ENCODE results near the gene CD82.

The CD82 gene

DNA sequence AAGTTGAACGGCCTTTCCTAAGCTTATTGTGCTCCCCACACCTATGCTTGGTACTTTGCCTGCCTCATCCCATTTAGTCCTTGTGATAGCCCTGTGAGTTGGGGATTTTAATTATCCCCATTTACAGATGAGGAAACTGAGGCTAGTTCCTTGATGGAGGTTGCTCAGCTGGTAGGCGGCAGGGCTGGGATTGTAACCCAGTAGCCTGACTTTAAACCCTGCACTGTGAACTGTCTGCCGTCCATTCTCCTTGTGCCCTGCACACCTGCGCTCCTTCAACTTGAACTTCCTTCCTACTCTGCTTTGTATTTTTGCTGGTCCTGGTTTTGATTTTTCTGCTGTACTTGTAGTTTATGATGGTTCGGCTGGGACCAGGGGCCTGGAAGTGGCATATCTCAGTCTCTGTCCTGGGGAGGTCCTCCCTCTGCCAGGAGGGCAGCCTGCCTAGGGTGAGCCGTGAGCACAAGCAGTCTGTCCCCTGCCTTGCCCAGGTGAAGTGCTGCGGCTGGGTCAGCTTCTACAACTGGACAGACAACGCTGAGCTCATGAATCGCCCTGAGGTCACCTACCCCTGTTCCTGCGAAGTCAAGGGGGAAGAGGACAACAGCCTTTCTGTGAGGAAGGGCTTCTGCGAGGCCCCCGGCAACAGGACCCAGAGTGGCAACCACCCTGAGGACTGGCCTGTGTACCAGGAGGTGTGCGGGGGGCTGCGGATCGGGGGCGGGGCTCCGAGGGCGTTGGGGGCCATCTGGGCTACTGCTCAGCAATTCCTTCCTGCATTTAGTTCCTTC, 52.4 kb downstream of the CD82 start:
- no peak for DNase-seq (ENCODE audit: low read depth)
- TF ChIP-seq, protein P1, sequence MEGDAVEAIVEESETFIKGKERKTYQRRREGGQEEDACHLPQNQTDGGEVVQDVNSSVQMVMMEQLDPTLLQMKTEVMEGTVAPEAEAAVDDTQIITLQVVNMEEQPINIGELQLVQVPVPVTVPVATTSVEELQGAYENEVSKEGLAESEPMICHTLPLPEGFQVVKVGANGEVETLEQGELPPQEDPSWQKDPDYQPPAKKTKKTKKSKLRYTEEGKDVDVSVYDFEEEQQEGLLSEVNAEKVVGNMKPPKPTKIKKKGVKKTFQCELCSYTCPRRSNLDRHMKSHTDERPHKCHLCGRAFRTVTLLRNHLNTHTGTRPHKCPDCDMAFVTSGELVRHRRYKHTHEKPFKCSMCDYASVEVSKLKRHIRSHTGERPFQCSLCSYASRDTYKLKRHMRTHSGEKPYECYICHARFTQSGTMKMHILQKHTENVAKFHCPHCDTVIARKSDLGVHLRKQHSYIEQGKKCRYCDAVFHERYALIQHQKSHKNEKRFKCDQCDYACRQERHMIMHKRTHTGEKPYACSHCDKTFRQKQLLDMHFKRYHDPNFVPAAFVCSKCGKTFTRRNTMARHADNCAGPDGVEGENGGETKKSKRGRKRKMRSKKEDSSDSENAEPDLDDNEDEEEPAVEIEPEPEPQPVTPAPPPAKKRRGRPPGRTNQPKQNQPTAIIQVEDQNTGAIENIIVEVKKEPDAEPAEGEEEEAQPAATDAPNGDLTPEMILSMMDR (IDR thresholded peaks at IDR 0.05; ENCODE audit: low read depth, low read length, missing control alignments), result no peak

GRCh38 chr11:44618561-44619425, 53.3 kb downstream of the CD82 start:
- TF ChIP-seq, protein P1 (IDR thresholded peaks at IDR 0.05; ENCODE audit: low read depth, low read length, missing control alignments), result no peak
- H3K4me3 ChIP-seq (ENCODE audit: low read depth, low read length), result no peak overlapping the region
- in situ Hi-C loops (cut with HindIII; ENCODE audit: low sequenced_read_pairs), result no loop called here
- DNase-seq (ENCODE audit: low read depth), result no peak

More for the DNA sequence above, 52.4 kb downstream of the CD82 start:
- in situ Hi-C loops (cut with HindIII; ENCODE audit: low sequenced_read_pairs), result no loop called here
- H3K4me3 ChIP-seq (ENCODE audit: low read depth, low read length), result no peak overlapping the region

DNA sequence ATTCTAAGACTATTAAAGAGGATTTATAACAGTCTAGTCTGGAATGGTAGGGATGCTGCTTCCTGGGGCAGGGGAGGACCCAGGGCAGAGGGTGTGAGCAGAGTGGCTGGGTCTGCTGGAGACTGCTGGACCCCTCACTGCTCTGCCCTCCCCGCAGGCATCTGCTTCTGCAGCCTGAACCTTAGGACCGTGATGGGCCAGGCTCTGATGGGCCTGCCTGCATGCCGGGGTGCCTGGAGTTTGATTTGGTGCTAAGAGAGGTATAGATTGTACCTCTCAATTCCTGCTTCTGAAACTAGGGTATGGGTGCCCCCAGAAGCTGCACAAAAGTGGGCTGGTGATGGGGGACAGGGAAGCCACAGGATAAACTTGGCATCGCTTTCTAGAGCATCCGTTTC, 54.9 kb downstream of the CD82 start:
- no peak overlapping the region for H3K4me3 ChIP-seq (ENCODE audit: low read depth, low read length)
- no peak for DNase-seq (ENCODE audit: low read depth)
- TF ChIP-seq, protein P1 (IDR thresholded peaks at IDR 0.05; ENCODE audit: low read depth, low read length, missing control alignments), result no peak
- in situ Hi-C loops (cut with HindIII; ENCODE audit: low sequenced_read_pairs), result no loop called here

- DNase-seq (ENCODE audit: low read depth), result no peak
- TF ChIP-seq, protein P1 (IDR thresholded peaks at IDR 0.05; ENCODE audit: low read depth, low read length, missing control alignments), result peak; percentile 95
- in situ Hi-C loops (cut with HindIII; ENCODE audit: low sequenced_read_pairs), result no loop called here
- no peak overlapping the region for H3K4me3 ChIP-seq (ENCODE audit: low read depth, low read length)
Observed at GRCh38 chr11:44621140-44621681, 55.7 kb downstream of the CD82 start.

DNA sequence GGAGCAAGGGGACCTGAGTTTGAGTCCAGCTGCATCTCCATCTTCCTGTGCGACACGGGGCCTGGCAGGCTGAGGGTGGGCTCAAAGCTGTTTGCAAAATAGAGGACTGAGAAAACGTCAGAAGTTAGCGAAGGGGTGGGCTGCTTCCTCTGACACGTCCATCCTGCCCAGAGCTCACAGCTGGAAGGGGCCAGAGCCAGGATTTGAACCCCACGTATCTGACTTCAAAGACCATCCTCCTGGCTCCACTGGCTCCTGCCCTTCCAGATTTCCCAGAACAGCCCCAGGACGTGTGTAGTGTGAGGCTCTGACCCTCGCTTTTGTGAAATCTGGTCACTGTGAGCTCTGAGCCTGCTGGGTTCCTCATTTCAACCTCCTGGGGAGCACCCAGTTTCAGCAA, 56.3 kb downstream of the CD82 start:
- TF ChIP-seq, protein P1 (IDR thresholded peaks at IDR 0.05; ENCODE audit: low read depth, low read length, missing control alignments), result no peak
- in situ Hi-C loops (cut with HindIII; ENCODE audit: low sequenced_read_pairs), result no loop called here
- no peak for DNase-seq (ENCODE audit: low read depth)
- no peak overlapping the region for H3K4me3 ChIP-seq (ENCODE audit: low read depth, low read length)

DNA sequence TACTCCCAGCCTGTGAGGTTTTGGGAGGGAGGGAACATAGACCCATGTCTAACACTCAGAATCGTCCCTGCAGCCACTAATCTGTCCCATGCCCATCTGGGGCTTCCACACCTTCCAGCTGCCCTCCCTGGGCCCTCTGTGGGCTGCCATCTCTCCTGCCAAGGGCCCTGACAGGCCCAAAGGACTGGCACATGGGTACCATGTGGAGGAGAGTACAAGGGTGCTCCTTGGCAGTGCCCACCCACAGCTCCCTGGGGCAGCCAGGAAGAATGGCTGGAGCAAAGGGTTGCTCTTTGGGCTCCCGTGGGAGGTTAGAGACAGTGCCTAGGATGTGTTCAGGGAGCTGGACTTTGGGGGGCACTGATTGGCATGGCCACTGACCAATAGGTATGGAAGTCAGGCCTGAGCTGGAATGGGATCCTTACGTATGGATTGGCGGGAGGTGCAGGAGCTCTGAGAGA, 56.8 kb downstream of the CD82 start:
- DNase-seq (ENCODE audit: low read depth), result no peak
- in situ Hi-C loops (cut with HindIII; ENCODE audit: low sequenced_read_pairs), result no loop called here
- H3K4me3 ChIP-seq (ENCODE audit: low read depth, low read length), result no peak overlapping the region
- TF ChIP-seq, protein P1 (IDR thresholded peaks at IDR 0.05; ENCODE audit: low read depth, low read length, missing control alignments), result no peak
